ENCODE measurements around the gene TMEM214. TPM values are rescaled to one million over a fixed set of nuclear protein-coding genes. Genes with fewer than 3 reads are reported as not detected.

Gene TMEM214
- total RNA-seq, 1 donor from 2014 or later: 32.7 TPM

GRCh38 chr2:27078267-27079194 lies 45.8 kb downstream of the TMEM214 start, which contains the start of gene EMILIN1:
Gene EMILIN1 (plus strand): TSS chr2:27078615. CDS start chr2:27079066, 451 bp downstream.
- ATAC-seq (peak; percentile 80), DNase-seq (ENCODE audit: missing footprints) (peak; percentile 91)
- intact Hi-C loops (cut with DNase I): no loop called here

GRCh38 chr2:27079233-27080139 lies 46.7 kb downstream of the TMEM214 start:
- no peak for DNase-seq (ENCODE audit: missing footprints)
- no peak for ATAC-seq

GRCh38 chr2:27080140-27080469 lies 47.3 kb downstream of the TMEM214 start:
- intact Hi-C loops (cut with DNase I): no loop called here
- DNase-seq (ENCODE audit: missing footprints) (no peak), ATAC-seq (no peak)

More at GRCh38 chr2:27079233-27080139, 46.7 kb downstream of the TMEM214 start:
- intact Hi-C loops (cut with DNase I): no loop called here

- ATAC-seq (no peak), DNase-seq (ENCODE audit: missing footprints) (no peak)
- intact Hi-C loops (cut with DNase I): no loop called here
These were observed 47.8 kb downstream of the TMEM214 start for GRCh38 chr2:27080603-27080936.

- intact Hi-C loops (cut with DNase I): no loop called here
- ATAC-seq (no peak), DNase-seq (ENCODE audit: missing footprints) (no peak)
These were observed 49.4 kb downstream of the TMEM214 start for GRCh38 chr2:27081984-27082772.

- DNase-seq (ENCODE audit: missing footprints) (no peak), ATAC-seq (no peak)
- intact Hi-C loops (cut with DNase I): no loop called here
These were observed 50.1 kb downstream of the TMEM214 start for GRCh38 chr2:27082773-27083409.

GRCh38 chr2:27083410-27084296 lies 50.9 kb downstream of the TMEM214 start:
- intact Hi-C loops (cut with DNase I): no loop called here
- ATAC-seq (no peak), DNase-seq (ENCODE audit: missing footprints) (no peak)

GRCh38 chr2:27084297-27085061 lies 51.7 kb downstream of the TMEM214 start:
- intact Hi-C loops (cut with DNase I): loop anchor here (5.0 kb wide), 1 partner anchor 52 kb away; the partner anchor contains the start of gene TMEM214

GRCh38 chr2:27085062-27085672 lies 52.4 kb downstream of the TMEM214 start:
- intact Hi-C loops (cut with DNase I): loop anchor here (5.0 kb wide), 1 partner anchor 53 kb away; the partner anchor contains the start of gene TMEM214
- no peak for DNase-seq (ENCODE audit: missing footprints)
- ATAC-seq: no peak

More at GRCh38 chr2:27084297-27085061, 51.7 kb downstream of the TMEM214 start:
- no peak for DNase-seq (ENCODE audit: missing footprints)
- ATAC-seq: no peak

GRCh38 chr2:27085673-27086089 lies 52.9 kb downstream of the TMEM214 start:
- peak; percentile 62 for ATAC-seq
- DNase-seq (ENCODE audit: missing footprints): peak; percentile 92
- intact Hi-C loops (cut with DNase I): loop anchor here (1.0 to 5.0 kb wide), 3 partner anchors 34 to 125 kb away; partner anchors contain the start of genes AGBL5 and TMEM214

GRCh38 chr2:27086090-27086723 lies 53.4 kb downstream of the TMEM214 start:
- intact Hi-C loops (cut with DNase I): loop anchor here (1.0 to 5.0 kb wide), 3 partner anchors 35 to 125 kb away; partner anchors contain the start of genes AGBL5 and TMEM214
- DNase-seq (ENCODE audit: missing footprints) (peak; percentile 98), ATAC-seq (peak; percentile 93)

GRCh38 chr2:27086724-27087593 lies 54.2 kb downstream of the TMEM214 start, which contains the start of gene KHK:
Gene KHK (plus strand): TSS chr2:27086772. CDS start chr2:27087260, 488 bp downstream.
- no peak for ATAC-seq
- intact Hi-C loops (cut with DNase I): loop anchor here (1.0 to 5.0 kb wide), 3 partner anchors 36 to 126 kb away; partner anchors contain the start of genes AGBL5 and TMEM214

GRCh38 chr2:27087823-27088410 lies 55.2 kb downstream of the TMEM214 start:
- DNase-seq (ENCODE audit: missing footprints) (no peak), ATAC-seq (no peak)
- intact Hi-C loops (cut with DNase I): loop anchor here (2.0 to 5.0 kb wide), 2 partner anchors 56 to 127 kb away; partner anchors contain the start of gene TMEM214

More at GRCh38 chr2:27086724-27087593, 54.2 kb downstream of the TMEM214 start, which contains the start of gene KHK:
- DNase-seq (ENCODE audit: missing footprints): no peak

- DNase-seq (ENCODE audit: missing footprints) (no peak), ATAC-seq (no peak)
- intact Hi-C loops (cut with DNase I): loop anchor here (5.0 kb wide), 1 partner anchor 56 kb away; the partner anchor contains the start of gene TMEM214
These were observed 55.9 kb downstream of the TMEM214 start for GRCh38 chr2:27088634-27089033.
